H1 (cell line): ENCODE measurements around the gene PLK3.

Experiments
- CEBPB ChIP-seq: IDR thresholded peaks from 2 replicates; pipeline ENCODE4 v1.6.1; 2012; ENCODE audit warnings: low read depth, low read length
- JUND ChIP-seq: IDR thresholded peaks from 2 replicates; pipeline ENCODE4 v1.6.1; 2011; ENCODE audit warnings: mild to moderate bottlenecking, improper control_type of control experiment, low read length
- NRF1 ChIP-seq: IDR thresholded peaks from 2 replicates; pipeline ENCODE4 v1.6.1; 2011; ENCODE audit warnings: mild to moderate bottlenecking, low read depth, low read length, improper control_type of control experiment
- POLR2A ChIP-seq, 2 experiments: IDR thresholded peaks; 1 replicate in 1 of 2; 2 replicates in 1 of 2; pipeline ENCODE4 v1.6.1; 2011; ENCODE audit warnings: low read depth in 2 of 2, low read length in 2 of 2, mild to moderate bottlenecking in 2 of 2; ENCODE audit errors: control extremely low read depth in 1 of 2
- RAD21 ChIP-seq, 2 experiments: IDR thresholded peaks in 1 of 2; conservative IDR thresholded peaks in 1 of 2; 2 replicates each; pipeline ENCODE4 v1.6.1; 2011; ENCODE audit warnings: low read depth in 2 of 2, low read length in 2 of 2, improper control_type of control experiment in 1 of 2, inconsistent platforms in 1 of 2, mild to moderate bottlenecking in 1 of 2, moderate library complexity in 1 of 2
- RXRA ChIP-seq: IDR thresholded peaks from 2 replicates; pipeline ENCODE4 v1.6.1; 2011; ENCODE audit warnings: low read depth, mild to moderate bottlenecking, low read length, moderate library complexity; ENCODE audit not compliant: insufficient read depth
- SP2 ChIP-seq: IDR thresholded peaks from 2 replicates; pipeline ENCODE4 v1.6.1; 2012; ENCODE audit warnings: mild to moderate bottlenecking, low read length, inconsistent platforms
- TAF7 ChIP-seq: optimal IDR thresholded peaks from 2 replicates; pipeline ENCODE3; 2011; ENCODE audit warnings: low read depth, mild to moderate bottlenecking, inconsistent platforms, low read length, moderate library complexity, borderline replicate concordance
- TF ChIP-seq, protein P1 (sequence below), 3 experiments: IDR thresholded peaks; 1 replicate in 2 of 3; 2 replicates in 1 of 3; pipeline versions ENCODE4 v1.5.1 to v1.6.1; 2011; ENCODE audit warnings: low read length in 3 of 3, mild to moderate bottlenecking in 3 of 3, inconsistent platforms in 2 of 3, low read depth in 1 of 3, moderate library complexity in 1 of 3; ENCODE audit not compliant: insufficient read depth in 1 of 3; ENCODE audit errors: control extremely low read depth in 1 of 3

DNA sequence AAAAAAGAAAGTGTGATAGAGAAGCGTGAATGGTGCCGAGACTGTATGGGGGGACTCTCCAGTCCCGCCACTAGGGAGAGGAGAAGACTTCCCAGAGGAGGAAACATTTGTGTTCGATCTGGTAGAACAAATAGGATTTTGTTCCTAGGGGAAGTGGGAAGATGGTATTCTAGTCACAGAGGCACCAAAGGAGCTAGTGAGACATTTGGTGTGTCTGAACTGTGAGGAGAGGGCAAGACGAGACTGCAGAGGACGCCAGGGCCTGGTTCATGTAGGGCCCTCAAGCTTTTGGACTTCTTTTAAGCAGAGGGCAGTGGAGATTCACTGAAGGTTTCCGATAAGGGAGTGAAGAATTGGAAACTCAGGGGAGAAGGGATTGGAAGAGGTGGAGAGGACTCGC is 11.1 kb downstream of the PLK3 start:
- TF ChIP-seq TAF7 (no peak), SP2 (no peak), RXRA (no peak), POLR2A (IDR thresholded peaks at IDR 0.05; ENCODE audit: control extremely low read depth in 1 of 2, low read depth in 2 of 2, low read length in 2 of 2) (no peak), JUND (no peak), CEBPB (no peak), RAD21 (IDR thresholded peaks at IDR 0.05 in 1 of 2, conservative IDR thresholded peaks at IDR 0.05 in 1 of 2; ENCODE audit: low read depth in 2 of 2, low read length in 2 of 2) (no peak), NRF1 (no peak)
- TF ChIP-seq, protein P1, sequence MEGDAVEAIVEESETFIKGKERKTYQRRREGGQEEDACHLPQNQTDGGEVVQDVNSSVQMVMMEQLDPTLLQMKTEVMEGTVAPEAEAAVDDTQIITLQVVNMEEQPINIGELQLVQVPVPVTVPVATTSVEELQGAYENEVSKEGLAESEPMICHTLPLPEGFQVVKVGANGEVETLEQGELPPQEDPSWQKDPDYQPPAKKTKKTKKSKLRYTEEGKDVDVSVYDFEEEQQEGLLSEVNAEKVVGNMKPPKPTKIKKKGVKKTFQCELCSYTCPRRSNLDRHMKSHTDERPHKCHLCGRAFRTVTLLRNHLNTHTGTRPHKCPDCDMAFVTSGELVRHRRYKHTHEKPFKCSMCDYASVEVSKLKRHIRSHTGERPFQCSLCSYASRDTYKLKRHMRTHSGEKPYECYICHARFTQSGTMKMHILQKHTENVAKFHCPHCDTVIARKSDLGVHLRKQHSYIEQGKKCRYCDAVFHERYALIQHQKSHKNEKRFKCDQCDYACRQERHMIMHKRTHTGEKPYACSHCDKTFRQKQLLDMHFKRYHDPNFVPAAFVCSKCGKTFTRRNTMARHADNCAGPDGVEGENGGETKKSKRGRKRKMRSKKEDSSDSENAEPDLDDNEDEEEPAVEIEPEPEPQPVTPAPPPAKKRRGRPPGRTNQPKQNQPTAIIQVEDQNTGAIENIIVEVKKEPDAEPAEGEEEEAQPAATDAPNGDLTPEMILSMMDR (IDR thresholded peaks at IDR 0.05; ENCODE audit: control extremely low read depth in 1 of 3, insufficient read depth in 1 of 3, low read depth in 1 of 3, low read length in 3 of 3), result no peak
